Measurements from ENCODE around the gene LMOD3.
A peak's percentile ranks its signal among the peaks of the same experiment; 100 is the strongest.

LMOD3 gene

GRCh38 chr3:69121950-69122349 is 445 bp downstream of the LMOD3 start:
- DNase-seq (ENCODE audit: low read depth in 2 of 2): no peak

GRCh38 chr3:69121513-69121912 is 882 bp downstream of the LMOD3 start:
- DNase-seq (ENCODE audit: low read depth in 2 of 2): no peak

- peak; percentile 25 to 72 for DNase-seq (ENCODE audit: low read depth in 2 of 2)
Observed at GRCh38 chr3:69120879-69121464, 1.4 kb downstream of the LMOD3 start.

GRCh38 chr3:69119681-69120080 is 2.7 kb downstream of the LMOD3 start:
- no peak for DNase-seq (ENCODE audit: low read depth in 2 of 2)

- DNase-seq (ENCODE audit: low read depth in 2 of 2): no peak
Observed at GRCh38 chr3:69119138-69119537, 3.3 kb downstream of the LMOD3 start.

- no peak for DNase-seq (ENCODE audit: low read depth in 2 of 2)
Observed at GRCh38 chr3:69118555-69118954, 3.8 kb downstream of the LMOD3 start.

- no peak for DNase-seq (ENCODE audit: low read depth in 2 of 2)
Observed at GRCh38 chr3:69116897-69117296, 5.5 kb downstream of the LMOD3 start.

- no peak for DNase-seq (ENCODE audit: low read depth in 2 of 2)
Observed at GRCh38 chr3:69116162-69116561, 6.2 kb downstream of the LMOD3 start.

GRCh38 chr3:69115731-69116130 is 6.7 kb downstream of the LMOD3 start:
- DNase-seq (ENCODE audit: low read depth in 2 of 2): no peak

GRCh38 chr3:69113536-69113935 is 8.9 kb downstream of the LMOD3 start:
- no peak for DNase-seq (ENCODE audit: low read depth in 2 of 2)

- no peak for DNase-seq (ENCODE audit: low read depth in 2 of 2)
Observed at GRCh38 chr3:69110941-69111546, 11.4 kb downstream of the LMOD3 start.

GRCh38 chr3:69108811-69109210 is 13.6 kb downstream of the LMOD3 start:
- DNase-seq (ENCODE audit: low read depth in 2 of 2): no peak

GRCh38 chr3:69107841-69108240 is 14.6 kb downstream of the LMOD3 start:
- no peak for DNase-seq (ENCODE audit: low read depth in 2 of 2)

GRCh38 chr3:69105320-69105719 is 17.1 kb downstream of the LMOD3 start:
- DNase-seq (ENCODE audit: low read depth in 2 of 2): no peak

- DNase-seq (ENCODE audit: low read depth in 2 of 2): no peak
Observed at GRCh38 chr3:69104586-69104985, 17.8 kb downstream of the LMOD3 start.

- DNase-seq (ENCODE audit: low read depth in 2 of 2): no peak
Observed at GRCh38 chr3:69103123-69103522, 19.3 kb downstream of the LMOD3 start.

- no peak for DNase-seq (ENCODE audit: low read depth in 2 of 2)
Observed at GRCh38 chr3:69102384-69102783, 20.0 kb downstream of the LMOD3 start.

- no peak for DNase-seq (ENCODE audit: low read depth in 2 of 2)
Observed at GRCh38 chr3:69099576-69099975, 22.8 kb downstream of the LMOD3 start.

GRCh38 chr3:69097407-69098086 is 24.8 kb downstream of the LMOD3 start:
- no peak for DNase-seq (ENCODE audit: low read depth in 2 of 2)

- DNase-seq (ENCODE audit: low read depth in 2 of 2): no peak
Observed at GRCh38 chr3:69096299-69096698, 26.1 kb downstream of the LMOD3 start.

- DNase-seq (ENCODE audit: low read depth in 2 of 2): no peak
Observed at GRCh38 chr3:69095636-69096035, 26.8 kb downstream of the LMOD3 start.

GRCh38 chr3:69094467-69095205 is 27.8 kb downstream of the LMOD3 start:
- no peak for DNase-seq (ENCODE audit: low read depth in 2 of 2)

Measured in stimulated activated CD8-positive, alpha-beta memory T cell treated with anti-CD3 and anti-CD28 coated beads, Interleukin-15, amount 100 ng/mL, for 4 hours (primary cell).